Naive B cell (primary cell): ENCODE data around the gene HM13. TPM values are rescaled to one million over a fixed set of nuclear protein-coding genes. Genes with fewer than 3 reads are reported as not detected.
"Not testable (repeated sequence)": the region's sequence is repeated elsewhere in the genome, so short reads cannot be mapped to it uniquely, and the experiment has no call there.

Source experiments
- ATAC-seq, 2 donors: fragments of 150-1000 bp; cut with Tn5 transposase; 2 replicates each; pipeline ENCODE4 v1.10.0; 2021; ENCODE audit warnings: low read depth in 2 of 2, mild to moderate bottlenecking in 2 of 2, moderate library complexity in 2 of 2
- DNase-seq: peaks from one replicate; pipeline ENCODE4 v3.0.0; 2022
- H3K27ac Mint-ChIP-seq, 6 donors: one replicate each; pipeline ENCODE4 v1.8.0; 2020 to 2022; ENCODE audit warnings: mild to moderate bottlenecking in 6 of 6, mixed read lengths in 6 of 6, moderate library complexity in 5 of 6, inconsistent platforms in 2 of 6
- H3K27me3 Mint-ChIP-seq, 3 donors: one replicate each; pipeline ENCODE4 v1.8.0; 2021 to 2022; ENCODE audit warnings: mixed read lengths in 3 of 3, mild to moderate bottlenecking in 1 of 3
- H3K36me3 Mint-ChIP-seq, 2 donors: one replicate each; pipeline ENCODE4 v1.8.0; 2020 to 2022; ENCODE audit warnings: mixed read lengths in 2 of 2, inconsistent platforms in 1 of 2, mild to moderate bottlenecking in 1 of 2
- H3K4me1 Mint-ChIP-seq, 3 donors: one replicate each; pipeline ENCODE4 v1.8.0; 2020 to 2022; ENCODE audit warnings: mixed read lengths in 3 of 3, inconsistent platforms in 1 of 3, mild to moderate bottlenecking in 1 of 3, moderate library complexity in 1 of 3
- H3K4me3 Mint-ChIP-seq, 8 donors: one replicate each; pipeline ENCODE4 v1.8.0; 2020 to 2022; ENCODE audit warnings: mild to moderate bottlenecking in 8 of 8, mixed read lengths in 8 of 8, moderate library complexity in 8 of 8, inconsistent platforms in 2 of 8
- H3K9me3 Mint-ChIP-seq, 7 donors: one replicate each; pipeline ENCODE4 v1.8.0; 2020 to 2022; ENCODE audit warnings: mixed read lengths in 7 of 7, mild to moderate bottlenecking in 5 of 7, inconsistent platforms in 2 of 7, moderate library complexity in 1 of 7
- polyA plus RNA-seq, 6 donors: library from polyadenylated mRNA; unstranded; fragments of 300-500 nt; fragmentation: Illumina TruSeq; gene quantifications; one replicate each; pipeline ENCODE4 v1.2.3, GENCODE V29; 2021; ENCODE audit warnings: low read depth in 6 of 6

Gene HM13
- polyA plus RNA-seq, 6 donors from 2014 or later = 71.9 to 118 (median 88.0) TPM

- DNase-seq (no peak), ATAC-seq (no peak)
- Mint-ChIP-seq H3K27me3 (peaks cover 30 to 64% (median 57%) of the 10 kb centered on the region in 3 donors), H3K4me3 (no peak overlapping the region), H3K9me3 (peaks cover 0 to 2% (median 0%) of the 10 kb centered on the region in 7 donors), H3K27ac (no peak overlapping the region), H3K4me1 (no peaks in the 10 kb centered on the region), H3K36me3 (peaks cover 0 to 4% of the 10 kb centered on the region in 2 donors)
Observed at GRCh38 chr20:31485450-31486339, 28.5 kb upstream of the HM13 start.

- peaks cover 17 to 45% (median 34%) of the 10 kb centered on the region in 3 donors for H3K27me3 Mint-ChIP-seq
- H3K4me3 Mint-ChIP-seq = no peak overlapping the region
- ATAC-seq (no peak), DNase-seq (no peak)
- no peaks in the 10 kb centered on the region for H3K4me1 Mint-ChIP-seq
- H3K27ac Mint-ChIP-seq = no peak overlapping the region
- H3K36me3 Mint-ChIP-seq = peaks cover 0 to 4% of the 10 kb centered on the region in 2 donors
- peaks cover 0 to 2% (median 0%) of the 10 kb centered on the region in 7 donors for H3K9me3 Mint-ChIP-seq
Observed at GRCh38 chr20:31488115-31488514, 26.1 kb upstream of the HM13 start.

DNA sequence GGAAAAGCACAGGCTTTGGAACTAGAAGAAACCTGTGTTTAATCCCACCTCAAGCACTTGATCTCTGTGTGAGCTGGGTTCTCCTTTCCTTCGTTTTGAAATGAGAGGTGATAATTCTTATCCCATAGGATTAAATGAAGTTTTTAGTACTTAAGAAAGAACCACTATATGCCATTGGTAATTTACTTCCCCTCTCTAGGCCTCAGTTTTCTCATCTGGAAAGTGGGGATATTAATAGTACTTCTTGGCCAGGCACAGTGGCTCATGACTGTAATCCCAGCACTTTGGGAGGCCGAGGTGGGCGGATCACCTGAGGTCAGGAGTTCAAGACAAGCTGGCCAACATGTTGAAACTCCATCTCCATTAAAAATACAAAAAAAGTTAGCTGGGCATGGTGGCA, 25.1 kb upstream of the HM13 start:
- Mint-ChIP-seq H3K36me3 (peaks cover 0 to 4% of the 10 kb centered on the region in 2 donors), H3K4me1 (no peaks in the 10 kb centered on the region), H3K9me3 (no peaks in the 10 kb centered on the region), H3K27ac (no peak overlapping the region), H3K27me3 (peaks cover 20 to 46% (median 37%) of the 10 kb centered on the region in 3 donors), H3K4me3 (no peak overlapping the region)
- ATAC-seq (no peak), DNase-seq (no peak)

- ATAC-seq (no peak), DNase-seq (no peak)
- Mint-ChIP-seq H3K9me3 (no peaks in the 10 kb centered on the region), H3K27ac (no peak overlapping the region), H3K27me3 (peaks cover 16 to 38% (median 37%) of the 10 kb centered on the region in 3 donors), H3K36me3 (no peaks in the 10 kb centered on the region), H3K4me3 (peak overlapping the region in 1 of 8 donors; percentile 10), H3K4me1 (no peaks in the 10 kb centered on the region)
Observed at GRCh38 chr20:31490752-31491151, 23.5 kb upstream of the HM13 start.

DNA sequence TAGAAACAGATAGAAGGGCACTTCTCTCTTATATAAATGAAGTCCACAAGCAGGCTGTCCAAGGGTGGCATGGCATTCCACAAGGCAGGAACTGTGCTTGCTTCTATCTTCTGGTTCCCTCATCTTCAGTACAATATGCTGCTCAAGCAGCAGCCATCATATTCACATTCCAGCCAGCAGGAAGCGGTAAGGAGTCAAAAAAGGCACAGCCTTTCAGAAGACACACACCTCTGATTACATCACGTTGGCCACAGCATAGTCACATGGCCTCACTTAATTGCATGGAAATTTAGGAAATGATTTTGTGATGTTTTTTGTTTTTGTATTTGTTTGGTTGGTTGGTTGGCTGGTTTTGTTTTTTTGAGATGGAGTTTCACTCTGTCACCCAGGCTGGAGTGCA, 20.1 kb upstream of the HM13 start:
- H3K36me3 Mint-ChIP-seq = no peaks in the 10 kb centered on the region
- no peak overlapping the region for H3K27ac Mint-ChIP-seq
- ATAC-seq (no peak), DNase-seq (no peak)
- peaks cover 18 to 52% (median 36%) of the 10 kb centered on the region in 3 donors for H3K27me3 Mint-ChIP-seq
- no peaks in the 10 kb centered on the region for H3K9me3 Mint-ChIP-seq
- H3K4me3 Mint-ChIP-seq = no peak overlapping the region
- no peaks in the 10 kb centered on the region for H3K4me1 Mint-ChIP-seq

DNA sequence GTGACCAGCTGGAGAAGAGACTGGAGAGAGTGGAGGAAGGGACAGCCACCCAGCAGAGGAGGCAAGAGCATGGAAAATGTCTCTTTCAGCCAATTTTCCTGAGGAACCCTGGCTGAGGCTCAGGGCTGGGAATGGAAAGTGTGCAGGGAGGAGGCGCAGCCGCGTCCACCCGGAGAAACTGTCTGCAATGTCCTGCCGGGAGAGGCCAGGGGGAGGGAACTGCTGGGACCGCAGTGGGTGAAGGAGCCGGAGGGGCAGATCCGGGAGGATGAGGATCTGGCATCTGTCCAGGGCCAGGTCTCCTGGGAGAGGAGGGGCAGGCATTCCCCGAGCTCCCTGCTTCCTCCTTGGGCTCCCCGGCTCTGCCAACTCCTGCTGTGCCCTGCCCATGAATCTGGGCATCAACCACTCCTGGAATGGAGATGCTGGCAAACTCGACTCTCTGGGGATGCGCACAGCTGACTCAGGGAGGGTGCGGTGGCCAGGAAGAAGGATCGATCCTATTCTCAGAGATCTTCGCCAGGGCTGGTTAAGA, 17.4 kb upstream of the HM13 start:
- Mint-ChIP-seq H3K27ac (peak overlapping the region in 1 of 6 donors; percentile 69), H3K36me3 (no peaks in the 10 kb centered on the region), H3K4me1 (no peaks in the 10 kb centered on the region), H3K27me3 (peaks cover 18 to 57% (median 38%) of the 10 kb centered on the region in 3 donors), H3K9me3 (no peaks in the 10 kb centered on the region), H3K4me3 (no peak overlapping the region)
- no peak for DNase-seq
- no peak for ATAC-seq

DNA sequence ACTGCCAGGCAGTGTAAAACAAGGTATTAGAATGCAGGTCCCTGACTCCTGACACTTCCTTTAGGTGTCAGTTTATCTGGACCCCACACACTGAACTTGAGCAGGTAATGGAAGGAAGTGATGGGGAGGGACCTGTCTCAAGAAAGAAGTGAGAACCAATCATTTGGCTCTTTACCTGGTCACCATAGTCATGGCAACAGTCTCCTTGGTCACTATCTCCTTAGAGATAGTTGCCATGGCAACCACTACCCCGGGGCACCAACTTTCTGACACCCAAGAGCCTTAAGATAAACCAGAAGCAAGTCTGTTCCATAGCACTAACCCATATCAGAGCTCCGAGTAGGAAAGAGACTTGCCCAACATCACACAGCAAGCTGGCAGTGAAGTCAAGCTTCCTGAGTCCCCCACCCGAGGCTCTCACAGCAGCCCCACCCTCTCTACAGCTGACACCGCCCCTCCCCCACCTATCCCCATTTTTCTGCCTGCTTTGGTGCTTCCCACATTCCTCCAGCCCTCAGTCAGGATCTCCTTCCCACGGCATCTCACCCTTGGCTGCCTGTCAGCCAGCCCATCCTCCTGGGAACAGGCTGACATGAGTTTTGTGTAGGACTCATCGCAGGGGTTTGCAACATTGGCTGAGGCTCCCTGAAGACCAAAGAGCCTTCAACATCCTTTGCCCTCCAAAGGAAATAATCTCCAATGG, 16.3 kb upstream of the HM13 start:
- H3K4me1 Mint-ChIP-seq = peaks cover under 1 to 3% (median 3%) of the 10 kb centered on the region in 3 donors
- peaks cover 18 to 57% (median 39%) of the 10 kb centered on the region in 3 donors for H3K27me3 Mint-ChIP-seq
- DNase-seq (no peak), ATAC-seq (no peak)
- H3K9me3 Mint-ChIP-seq = no peaks in the 10 kb centered on the region
- H3K36me3 Mint-ChIP-seq = no peaks in the 10 kb centered on the region
- H3K27ac Mint-ChIP-seq = no peak overlapping the region
- no peak overlapping the region for H3K4me3 Mint-ChIP-seq

DNA sequence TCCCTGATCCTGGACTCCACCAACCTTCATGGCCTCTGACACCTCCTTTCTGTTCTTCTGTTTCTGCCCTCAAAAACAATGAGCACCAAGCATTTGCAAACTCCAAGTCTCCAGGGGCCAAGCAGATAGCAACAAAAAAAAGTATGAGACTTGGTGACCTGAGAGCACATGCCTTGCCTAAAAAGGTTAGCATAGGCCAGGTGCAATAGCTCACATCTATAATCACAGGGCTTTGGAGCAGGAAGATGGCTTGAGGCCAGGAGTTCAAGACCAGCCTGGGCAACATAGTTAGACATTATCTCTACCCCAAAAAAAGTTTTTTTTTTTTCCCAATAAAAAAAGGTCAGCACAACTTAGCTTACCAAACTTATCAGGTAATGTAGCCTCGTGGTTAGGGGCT, 13.7 kb upstream of the HM13 start:
- Mint-ChIP-seq H3K4me1 (peaks cover 8 to 12% (median 9%) of the 10 kb centered on the region in 3 donors), H3K27me3 (peaks cover 17 to 61% (median 45%) of the 10 kb centered on the region in 3 donors), H3K9me3 (no peaks in the 10 kb centered on the region), H3K36me3 (no peaks in the 10 kb centered on the region), H3K27ac (peak overlapping the region in 1 of 6 donors; percentile 70), H3K4me3 (no peak overlapping the region)
- DNase-seq = no peak
- ATAC-seq = no peak

- peak; percentile 65 for DNase-seq
- peak overlapping the region in 2 of 6 donors; percentile 8 to 14 for H3K27ac Mint-ChIP-seq
- H3K9me3 Mint-ChIP-seq, H3K36me3 Mint-ChIP-seq: not testable (repeated sequence)
- ATAC-seq = peak; percentile 94 to 97
- peaks cover 4 to 42% (median 33%) of the 10 kb centered on the region in 3 donors for H3K27me3 Mint-ChIP-seq
- H3K4me3 Mint-ChIP-seq = peak overlapping the region in 1 of 8 donors; percentile 6
- peaks cover 8 to 12% (median 9%) of the 10 kb centered on the region in 3 donors for H3K4me1 Mint-ChIP-seq
Observed at GRCh38 chr20:31502884-31503673, 11.2 kb upstream of the HM13 start.

DNA sequence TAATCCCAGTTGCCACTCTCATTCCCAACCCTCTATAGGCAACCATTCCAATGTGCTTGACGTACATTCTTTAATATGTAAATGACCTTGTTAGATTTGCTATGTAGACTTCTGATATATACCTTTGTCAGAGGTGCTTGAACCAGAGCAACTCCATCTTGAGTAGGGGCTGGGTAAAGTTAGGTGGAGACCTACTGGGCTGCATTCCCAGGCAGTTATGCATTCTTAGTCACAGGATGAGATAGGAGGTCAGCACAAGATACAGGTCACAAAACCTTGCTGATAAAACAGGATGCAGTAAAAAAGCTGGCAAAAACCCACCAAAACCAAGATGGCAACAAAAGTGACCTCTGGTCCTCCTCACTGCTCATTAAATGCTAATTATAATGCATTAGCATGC, 8.3 kb upstream of the HM13 start:
- Mint-ChIP-seq H3K4me3 (peak overlapping the region in 1 of 8 donors; percentile 77), H3K4me1 (peaks cover 8 to 12% (median 9%) of the 10 kb centered on the region in 3 donors), H3K27me3 (peaks cover 7 to 38% (median 35%) of the 10 kb centered on the region in 3 donors), H3K36me3 (peaks cover 0 to 7% of the 10 kb centered on the region in 2 donors), H3K9me3 (no peaks in the 10 kb centered on the region), H3K27ac (no peak overlapping the region)
- ATAC-seq = no peak
- DNase-seq = no peak

- Mint-ChIP-seq H3K27me3 (peaks cover 7 to 34% (median 28%) of the 10 kb centered on the region in 3 donors), H3K27ac (no peak overlapping the region), H3K9me3 (no peaks in the 10 kb centered on the region), H3K36me3 (peaks cover 0 to 7% of the 10 kb centered on the region in 2 donors), H3K4me3 (no peak overlapping the region), H3K4me1 (peaks cover 2% of the 10 kb centered on the region in 3 donors)
- DNase-seq (no peak), ATAC-seq (no peak)
Observed at GRCh38 chr20:31508517-31509244, 5.6 kb upstream of the HM13 start.

GRCh38 chr20:31515072-31515774, 981 bp downstream of the HM13 start:
- peaks cover 2 to 18% (median 4%) of the 10 kb centered on the region in 3 donors for H3K4me1 Mint-ChIP-seq
- H3K27me3 Mint-ChIP-seq = no peaks in the 10 kb centered on the region
- no peak overlapping the region for H3K27ac Mint-ChIP-seq
- H3K36me3 Mint-ChIP-seq = no peaks in the 10 kb centered on the region
- no peaks in the 10 kb centered on the region for H3K9me3 Mint-ChIP-seq
- DNase-seq (no peak), ATAC-seq (no peak)
- H3K4me3 Mint-ChIP-seq = no peak overlapping the region
